Activated B cell treated with CpG ODN at 0.5 μM for 24 hours (primary cell): ENCODE measurements around the gene INSYN1. TPM values are rescaled to one million over a fixed set of nuclear protein-coding genes. Genes with fewer than 3 reads are reported as not detected.
A peak's percentile ranks its signal among the peaks of the same experiment; 100 is the strongest.
"Not testable (repeated sequence)": the region's sequence is repeated elsewhere in the genome, so short reads cannot be mapped to it uniquely, and the experiment has no call there.

ENCODE experiments used
- ATAC-seq: fragments of 200-7000 bp; cut with Tn5 transposase; one replicate; pipeline ENCODE4 v1.10.0; 2021; ENCODE audit warnings: low read depth, mild to moderate bottlenecking, moderate library complexity
- CTCF ChIA-PET: fragments of 350-600 bp; sonication (Branson Sonifier 250); formaldehyde crosslinking; loops from one replicate; lab custom pipeline; 2021; ENCODE audit warnings: antibody characterized with exemption; lab: Charles Lee
- POLR2A ChIA-PET: fragments of 350-600 bp; sonication (Branson Sonifier 250); formaldehyde crosslinking; loops from one replicate; lab custom pipeline; 2021; ENCODE audit warnings: antibody characterized with exemption; lab: Charles Lee
- DNase-seq: peaks from one replicate; pipeline ENCODE4 v3.0.0; 2022
- H3K27ac Mint-ChIP-seq: one replicate; pipeline ENCODE4 v1.8.0; 2020; ENCODE audit warnings: mixed read lengths
- H3K27me3 Mint-ChIP-seq: one replicate; pipeline ENCODE4 v1.8.0; 2021; ENCODE audit warnings: mixed read lengths
- H3K36me3 Mint-ChIP-seq: one replicate; pipeline ENCODE4 v1.8.0; 2021; ENCODE audit warnings: low read depth, mixed read lengths
- H3K4me1 Mint-ChIP-seq: one replicate; pipeline ENCODE4 v1.8.0; 2021; ENCODE audit warnings: mixed read lengths
- H3K4me3 Mint-ChIP-seq: one replicate; pipeline ENCODE4 v1.8.0; 2020; ENCODE audit warnings: mild to moderate bottlenecking, mixed read lengths
- H3K9me3 Mint-ChIP-seq: one replicate; pipeline ENCODE4 v1.8.0; 2020; ENCODE audit warnings: mixed read lengths
- intact Hi-C: fragments of 100-400 bp; cut with micrococcal nuclease; formaldehyde crosslinking; loops from one replicate; pipeline ENCODE4 v1.15.1; 2024
- total RNA-seq: library from RNA; stranded (reverse); gene quantifications from 2 replicates; pipeline ENCODE4 v1.2.3, GENCODE V29; 2022
- TF ChIP-seq, protein P1 (sequence below): fragments of 200-600 bp; IDR thresholded peaks from one replicate; pipeline ENCODE4 v1.8.0; 2022; ENCODE audit warnings: antibody characterized with exemption, mild to moderate bottlenecking

Gene INSYN1
- total RNA-seq, 1 donor from 2014 or later = not detected

DNA sequence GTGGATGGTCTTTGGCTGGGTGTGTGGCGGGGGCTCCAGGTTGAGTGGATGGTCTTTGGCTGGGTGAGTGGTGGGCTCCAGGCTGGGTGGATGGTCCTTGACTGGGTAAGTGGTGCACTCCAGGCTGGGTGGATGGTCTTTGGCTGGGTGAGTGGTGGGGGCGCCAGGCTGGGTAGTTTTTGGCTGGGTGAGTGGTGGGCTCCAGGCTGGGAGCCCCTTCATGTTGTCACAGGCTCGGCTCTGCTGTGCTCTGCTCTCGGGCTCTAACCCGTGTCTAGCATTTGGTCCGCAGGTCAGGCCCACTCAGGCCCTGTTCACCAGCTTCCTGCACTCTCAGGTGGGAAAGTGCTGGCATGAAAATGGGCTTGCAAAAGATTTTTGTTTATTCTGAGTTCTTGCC, 43.9 kb downstream of the INSYN1 start:
- CTCF ChIA-PET = no interaction called here
- H3K36me3 Mint-ChIP-seq = no peaks in the 10 kb centered on the region
- POLR2A ChIA-PET = no interaction called here
- intact Hi-C loops = no loop called here
- no peaks in the 10 kb centered on the region for H3K9me3 Mint-ChIP-seq
- H3K4me1 Mint-ChIP-seq = no peaks in the 10 kb centered on the region
- TF ChIP-seq, protein P1, sequence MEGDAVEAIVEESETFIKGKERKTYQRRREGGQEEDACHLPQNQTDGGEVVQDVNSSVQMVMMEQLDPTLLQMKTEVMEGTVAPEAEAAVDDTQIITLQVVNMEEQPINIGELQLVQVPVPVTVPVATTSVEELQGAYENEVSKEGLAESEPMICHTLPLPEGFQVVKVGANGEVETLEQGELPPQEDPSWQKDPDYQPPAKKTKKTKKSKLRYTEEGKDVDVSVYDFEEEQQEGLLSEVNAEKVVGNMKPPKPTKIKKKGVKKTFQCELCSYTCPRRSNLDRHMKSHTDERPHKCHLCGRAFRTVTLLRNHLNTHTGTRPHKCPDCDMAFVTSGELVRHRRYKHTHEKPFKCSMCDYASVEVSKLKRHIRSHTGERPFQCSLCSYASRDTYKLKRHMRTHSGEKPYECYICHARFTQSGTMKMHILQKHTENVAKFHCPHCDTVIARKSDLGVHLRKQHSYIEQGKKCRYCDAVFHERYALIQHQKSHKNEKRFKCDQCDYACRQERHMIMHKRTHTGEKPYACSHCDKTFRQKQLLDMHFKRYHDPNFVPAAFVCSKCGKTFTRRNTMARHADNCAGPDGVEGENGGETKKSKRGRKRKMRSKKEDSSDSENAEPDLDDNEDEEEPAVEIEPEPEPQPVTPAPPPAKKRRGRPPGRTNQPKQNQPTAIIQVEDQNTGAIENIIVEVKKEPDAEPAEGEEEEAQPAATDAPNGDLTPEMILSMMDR = no peak
- ATAC-seq = no peak
- no peak overlapping the region for H3K27ac Mint-ChIP-seq
- H3K27me3 Mint-ChIP-seq = no peaks in the 10 kb centered on the region
- no peak for DNase-seq
- no peak overlapping the region for H3K4me3 Mint-ChIP-seq

DNA sequence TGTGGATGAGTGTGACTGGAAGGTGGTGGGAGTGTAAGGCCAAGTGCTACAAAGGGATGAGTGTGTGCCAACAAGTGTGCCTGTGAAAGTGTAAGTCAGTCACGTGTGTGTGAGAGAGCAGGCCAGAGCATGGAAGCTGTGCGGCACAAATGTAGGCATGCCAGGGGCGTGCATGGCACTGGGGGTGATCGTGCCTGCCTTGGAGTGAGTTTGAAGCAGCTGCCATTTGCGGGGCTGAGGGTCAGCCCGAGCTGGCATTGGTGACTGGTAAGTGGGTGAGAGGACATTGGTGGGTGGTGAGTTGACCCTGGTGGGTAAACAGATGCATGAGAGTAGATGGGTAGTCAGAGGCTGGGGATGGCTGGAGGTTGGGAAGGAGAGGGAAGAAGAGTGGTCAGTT, 44.5 kb downstream of the INSYN1 start:
- Mint-ChIP-seq H3K36me3 (no peaks in the 10 kb centered on the region), H3K27me3 (no peaks in the 10 kb centered on the region), H3K9me3 (no peaks in the 10 kb centered on the region), H3K4me3 (no peak overlapping the region), H3K4me1 (no peaks in the 10 kb centered on the region), H3K27ac (no peak overlapping the region)
- no peak for ATAC-seq
- POLR2A ChIA-PET = no interaction called here
- TF ChIP-seq, protein P1 = no peak
- CTCF ChIA-PET = no interaction called here
- no peak for DNase-seq
- intact Hi-C loops = no loop called here

DNA sequence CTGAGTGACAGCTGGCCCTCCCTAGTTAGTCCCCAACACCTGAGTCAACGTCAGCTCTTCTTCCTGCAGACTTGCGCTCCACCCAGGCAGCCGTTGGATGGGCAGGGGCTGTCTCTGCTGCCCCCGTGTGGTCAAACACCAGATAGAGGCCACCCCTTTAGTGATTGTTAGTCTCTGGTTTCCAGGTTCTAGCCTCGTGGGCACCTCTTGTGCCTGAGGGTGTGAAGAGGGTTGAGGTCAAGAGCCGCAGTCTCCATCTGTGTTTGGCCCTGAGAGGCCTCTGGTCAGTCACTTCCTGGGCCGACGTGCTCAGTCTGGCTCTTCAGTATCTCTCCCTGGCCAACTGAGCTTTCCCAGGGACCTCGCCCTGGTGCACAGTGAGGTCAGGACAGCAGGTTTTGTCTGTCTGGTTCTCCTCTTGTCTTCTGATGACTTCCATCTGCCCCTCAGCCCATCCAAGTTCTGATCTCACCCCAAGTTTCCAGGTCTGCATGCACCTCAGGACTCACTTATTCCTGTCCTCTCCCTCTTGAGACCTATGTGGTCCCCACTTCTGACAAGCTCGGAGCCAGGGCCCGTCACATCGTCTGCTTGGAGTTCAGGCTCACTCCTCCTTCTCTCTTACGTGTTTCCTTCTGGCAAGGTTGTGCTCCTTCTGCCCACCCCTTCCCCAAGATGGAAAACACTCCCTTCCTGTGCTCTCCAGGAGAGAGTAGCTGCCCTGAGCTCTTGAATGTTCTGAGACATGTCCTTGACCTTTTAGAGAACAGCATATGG, 48.1 kb downstream of the INSYN1 start:
- TF ChIP-seq, protein P1 = no peak
- no peak overlapping the region for H3K4me3 Mint-ChIP-seq
- intact Hi-C loops = no loop called here
- CTCF ChIA-PET = interaction anchor here (0.6 to 4.2 kb wide), 13 partner anchors 12 to 464 kb away, joined by 3 to 22 read pairs (median 3); no protein-coding TSS in a partner anchor
- peaks cover 4% of the 10 kb centered on the region for H3K27me3 Mint-ChIP-seq
- no peak overlapping the region for H3K27ac Mint-ChIP-seq
- POLR2A ChIA-PET = no interaction called here
- no peaks in the 10 kb centered on the region for H3K9me3 Mint-ChIP-seq
- H3K36me3 Mint-ChIP-seq = no peaks in the 10 kb centered on the region
- H3K4me1 Mint-ChIP-seq = peaks cover 2% of the 10 kb centered on the region
- DNase-seq (peak; percentile 37), ATAC-seq (peak; percentile 65)

DNA sequence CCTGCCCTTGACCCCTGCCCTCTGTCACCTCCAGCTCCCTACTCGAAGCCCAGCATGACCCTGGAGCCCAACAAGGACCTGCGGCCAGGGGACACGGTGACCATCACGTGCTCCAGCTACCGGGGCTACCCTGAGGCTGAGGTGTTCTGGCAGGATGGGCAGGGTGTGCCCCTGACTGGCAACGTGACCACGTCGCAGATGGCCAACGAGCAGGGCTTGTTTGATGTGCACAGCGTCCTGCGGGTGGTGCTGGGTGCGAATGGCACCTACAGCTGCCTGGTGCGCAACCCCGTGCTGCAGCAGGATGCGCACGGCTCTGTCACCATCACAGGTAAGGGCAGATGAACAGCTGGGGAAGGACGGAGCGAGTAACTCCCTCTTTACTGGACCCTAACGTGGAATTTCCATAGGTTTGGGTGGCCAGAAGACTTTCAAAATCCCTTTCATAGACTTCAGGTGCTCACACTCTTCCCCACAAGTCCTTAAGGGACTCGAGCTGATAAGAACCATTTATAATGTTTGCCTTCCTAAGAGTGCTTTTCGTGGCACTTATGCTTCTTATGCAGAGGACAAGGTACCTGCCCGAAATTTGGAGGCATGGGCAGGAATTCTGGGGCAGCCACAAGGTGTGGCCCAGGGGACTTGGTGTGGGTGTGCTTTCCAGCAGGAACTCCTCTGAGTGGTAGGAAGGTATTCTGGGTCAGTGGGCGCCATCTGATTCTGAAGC, 48.8 kb downstream of the INSYN1 start:
- DNase-seq, H3K4me1 Mint-ChIP-seq, H3K4me3 Mint-ChIP-seq, H3K9me3 Mint-ChIP-seq, H3K27ac Mint-ChIP-seq, intact Hi-C loops, POLR2A ChIA-PET, H3K36me3 Mint-ChIP-seq, ATAC-seq, H3K27me3 Mint-ChIP-seq: not testable (repeated sequence)
- CTCF ChIA-PET = interaction anchor here (0.8 to 4.2 kb wide), 11 partner anchors 11 to 463 kb away, joined by 3 to 22 read pairs (median 5); no protein-coding TSS in a partner anchor

DNA sequence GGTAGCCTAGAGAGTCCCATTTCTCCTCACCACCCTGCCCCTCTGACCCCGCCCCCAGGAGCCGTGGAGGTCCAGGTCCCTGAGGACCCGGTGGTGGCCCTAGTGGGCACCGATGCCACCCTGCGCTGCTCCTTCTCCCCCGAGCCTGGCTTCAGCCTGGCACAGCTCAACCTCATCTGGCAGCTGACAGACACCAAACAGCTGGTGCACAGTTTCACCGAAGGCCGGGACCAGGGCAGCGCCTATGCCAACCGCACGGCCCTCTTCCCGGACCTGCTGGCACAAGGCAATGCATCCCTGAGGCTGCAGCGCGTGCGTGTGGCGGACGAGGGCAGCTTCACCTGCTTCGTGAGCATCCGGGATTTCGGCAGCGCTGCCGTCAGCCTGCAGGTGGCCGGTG, 49.5 kb downstream of the INSYN1 start:
- H3K4me1 Mint-ChIP-seq, H3K27ac Mint-ChIP-seq, ATAC-seq, H3K9me3 Mint-ChIP-seq, intact Hi-C loops, H3K36me3 Mint-ChIP-seq, H3K4me3 Mint-ChIP-seq, DNase-seq, POLR2A ChIA-PET: not testable (repeated sequence)
- H3K27me3 Mint-ChIP-seq = peaks cover 15% of the 10 kb centered on the region
- CTCF ChIA-PET = interaction anchor here (1.1 to 4.2 kb wide), 5 partner anchors 20 to 143 kb away, joined by 3 to 22 read pairs (median 3); no protein-coding TSS in a partner anchor

DNA sequence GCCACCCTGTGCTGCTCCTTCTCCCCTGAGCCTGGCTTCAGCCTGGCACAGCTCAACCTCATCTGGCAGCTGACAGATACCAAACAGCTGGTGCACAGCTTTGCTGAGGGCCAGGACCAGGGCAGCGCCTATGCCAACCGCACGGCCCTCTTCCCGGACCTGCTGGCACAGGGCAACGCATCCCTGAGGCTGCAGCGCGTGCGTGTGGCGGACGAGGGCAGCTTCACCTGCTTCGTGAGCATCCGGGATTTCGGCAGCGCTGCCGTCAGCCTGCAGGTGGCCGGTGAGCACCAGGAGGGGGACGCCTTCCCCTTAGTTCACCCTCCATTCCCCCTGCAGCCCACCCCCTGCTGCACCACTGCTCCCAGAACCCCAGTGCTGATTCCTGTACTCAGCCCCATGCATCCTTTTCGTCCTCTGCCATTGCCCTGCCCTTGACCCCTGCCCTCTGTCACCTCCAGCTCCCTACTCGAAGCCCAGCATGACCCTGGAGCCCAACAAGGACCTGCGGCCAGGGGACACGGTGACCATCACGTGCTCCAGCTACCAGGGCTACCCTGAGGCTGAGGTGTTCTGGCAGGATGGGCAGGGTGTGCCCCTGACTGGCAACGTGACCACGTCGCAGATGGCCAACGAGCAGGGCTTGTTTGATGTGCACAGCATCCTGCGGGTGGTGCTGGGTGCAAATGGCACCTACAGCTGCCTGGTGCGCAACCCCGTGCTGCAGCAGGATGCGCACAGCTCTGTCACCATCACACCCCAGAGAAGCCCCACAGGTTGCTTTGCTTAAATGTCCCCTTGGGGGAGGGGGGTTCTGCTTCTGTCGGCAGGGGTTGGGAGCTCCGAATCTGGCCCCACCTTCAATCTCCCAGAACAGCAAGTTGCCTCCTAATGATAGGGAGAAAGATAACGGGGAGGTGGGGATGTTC, 50.6 kb downstream of the INSYN1 start:
- H3K36me3 Mint-ChIP-seq, H3K4me3 Mint-ChIP-seq, H3K9me3 Mint-ChIP-seq, DNase-seq, intact Hi-C loops, H3K4me1 Mint-ChIP-seq, POLR2A ChIA-PET, H3K27ac Mint-ChIP-seq, ATAC-seq: not testable (repeated sequence)
- CTCF ChIA-PET = interaction anchor here (4.1 kb wide), 1 partner anchor 26 kb away, joined by 42 read pairs; no protein-coding TSS in a partner anchor
- H3K27me3 Mint-ChIP-seq = peaks cover 15% of the 10 kb centered on the region
